ENCODE data around the gene METTL13. TPM values are rescaled to one million over a fixed set of nuclear protein-coding genes. Genes with fewer than 3 reads are reported as not detected.

The METTL13 gene
- total RNA-seq, 1 donor from 2014 or later, result 39.8 TPM

DNA sequence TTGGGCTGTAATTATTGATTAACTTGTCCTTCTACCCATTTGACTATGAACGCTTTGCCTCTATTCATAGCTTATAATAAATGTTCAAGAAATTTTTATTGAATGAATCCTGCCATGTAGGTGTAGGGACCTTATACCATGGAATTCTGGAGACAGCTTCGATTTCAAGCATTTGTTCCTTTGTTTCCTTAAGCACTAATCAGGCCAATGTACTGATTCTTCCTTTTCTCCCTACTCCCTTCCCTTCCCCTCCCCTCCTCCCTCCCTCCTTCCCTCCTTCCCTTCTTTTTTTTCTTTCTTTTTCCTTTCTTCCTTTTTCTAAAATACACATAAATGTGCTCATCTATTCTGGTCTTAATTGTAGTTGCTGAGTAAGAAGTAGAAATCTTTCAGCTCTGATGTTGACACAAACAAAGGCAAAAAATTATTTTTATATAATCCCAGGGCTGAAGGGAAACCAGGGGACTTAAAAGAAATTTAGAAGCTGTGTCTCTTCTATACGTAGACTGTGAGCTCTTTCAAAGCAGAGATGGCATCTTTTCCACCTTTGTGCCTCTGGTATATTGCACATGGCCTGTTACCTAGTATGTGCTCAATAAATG lies 34.9 kb downstream of the METTL13 start:
- Mint-ChIP-seq H3K4me3 (no peak overlapping the region), H3K27me3 (peaks cover 4% of the 10 kb centered on the region), H3K27ac (no peak overlapping the region), H3K4me1 (ENCODE audit: unreplicated experiment) (no peaks in the 10 kb centered on the region), H3K36me3 (no peaks in the 10 kb centered on the region), H3K9me3 (no peaks in the 10 kb centered on the region)
- TF ChIP-seq, protein P1, sequence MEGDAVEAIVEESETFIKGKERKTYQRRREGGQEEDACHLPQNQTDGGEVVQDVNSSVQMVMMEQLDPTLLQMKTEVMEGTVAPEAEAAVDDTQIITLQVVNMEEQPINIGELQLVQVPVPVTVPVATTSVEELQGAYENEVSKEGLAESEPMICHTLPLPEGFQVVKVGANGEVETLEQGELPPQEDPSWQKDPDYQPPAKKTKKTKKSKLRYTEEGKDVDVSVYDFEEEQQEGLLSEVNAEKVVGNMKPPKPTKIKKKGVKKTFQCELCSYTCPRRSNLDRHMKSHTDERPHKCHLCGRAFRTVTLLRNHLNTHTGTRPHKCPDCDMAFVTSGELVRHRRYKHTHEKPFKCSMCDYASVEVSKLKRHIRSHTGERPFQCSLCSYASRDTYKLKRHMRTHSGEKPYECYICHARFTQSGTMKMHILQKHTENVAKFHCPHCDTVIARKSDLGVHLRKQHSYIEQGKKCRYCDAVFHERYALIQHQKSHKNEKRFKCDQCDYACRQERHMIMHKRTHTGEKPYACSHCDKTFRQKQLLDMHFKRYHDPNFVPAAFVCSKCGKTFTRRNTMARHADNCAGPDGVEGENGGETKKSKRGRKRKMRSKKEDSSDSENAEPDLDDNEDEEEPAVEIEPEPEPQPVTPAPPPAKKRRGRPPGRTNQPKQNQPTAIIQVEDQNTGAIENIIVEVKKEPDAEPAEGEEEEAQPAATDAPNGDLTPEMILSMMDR (conservative IDR thresholded peaks at IDR 0.05), result no peak
- DNase-seq (ENCODE audit: extremely low spot score, unreplicated experiment), result no peak

GRCh38 chr1:171817511-171818265 lies 36.2 kb downstream of the METTL13 start:
- Mint-ChIP-seq H3K9me3 (no peaks in the 10 kb centered on the region), H3K27me3 (peaks cover 4% of the 10 kb centered on the region), H3K4me3 (no peak overlapping the region), H3K4me1 (ENCODE audit: unreplicated experiment) (no peaks in the 10 kb centered on the region), H3K27ac (peak overlapping the region; percentile 2), H3K36me3 (no peaks in the 10 kb centered on the region)
- TF ChIP-seq, protein P1 (conservative IDR thresholded peaks at IDR 0.05), result no peak
- DNase-seq (ENCODE audit: extremely low spot score, unreplicated experiment), result no peak

DNA sequence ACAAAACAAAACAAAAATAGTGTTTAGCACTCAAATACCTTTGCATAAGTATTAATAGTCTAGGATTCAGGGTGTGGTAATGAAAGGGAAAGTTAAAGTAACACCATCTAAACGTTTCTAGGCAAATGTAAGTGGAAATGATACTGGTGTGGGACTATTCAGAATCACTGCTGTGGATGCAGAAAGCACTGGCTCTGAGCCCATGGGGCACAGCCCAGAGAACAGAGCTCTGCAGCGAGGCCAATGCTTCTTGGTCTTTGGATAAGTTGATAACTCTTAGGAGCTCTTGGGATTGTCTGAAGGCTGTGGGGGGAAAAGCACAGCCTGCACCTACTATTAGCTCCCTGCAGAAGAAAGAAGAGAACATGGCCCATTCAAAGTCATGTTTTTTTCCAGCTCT lies 38.5 kb downstream of the METTL13 start:
- no peak overlapping the region for H3K27ac Mint-ChIP-seq
- TF ChIP-seq, protein P1 (conservative IDR thresholded peaks at IDR 0.05), result no peak
- H3K27me3 Mint-ChIP-seq, result peaks cover 4% of the 10 kb centered on the region
- H3K36me3 Mint-ChIP-seq, result no peaks in the 10 kb centered on the region
- H3K4me3 Mint-ChIP-seq, result no peak overlapping the region
- no peak for DNase-seq (ENCODE audit: extremely low spot score, unreplicated experiment)
- peaks cover 3% of the 10 kb centered on the region for H3K9me3 Mint-ChIP-seq
- no peaks in the 10 kb centered on the region for H3K4me1 Mint-ChIP-seq (ENCODE audit: unreplicated experiment)

GRCh38 chr1:171826973-171827372 lies 45.5 kb downstream of the METTL13 start:
- DNase-seq (ENCODE audit: extremely low spot score, unreplicated experiment), result no peak
- Mint-ChIP-seq H3K27me3 (no peaks in the 10 kb centered on the region), H3K4me3 (no peak overlapping the region), H3K36me3 (no peaks in the 10 kb centered on the region), H3K27ac (no peak overlapping the region), H3K9me3 (peaks cover 17% of the 10 kb centered on the region), H3K4me1 (ENCODE audit: unreplicated experiment) (no peaks in the 10 kb centered on the region)
- TF ChIP-seq, protein P1 (conservative IDR thresholded peaks at IDR 0.05), result no peak

DNA sequence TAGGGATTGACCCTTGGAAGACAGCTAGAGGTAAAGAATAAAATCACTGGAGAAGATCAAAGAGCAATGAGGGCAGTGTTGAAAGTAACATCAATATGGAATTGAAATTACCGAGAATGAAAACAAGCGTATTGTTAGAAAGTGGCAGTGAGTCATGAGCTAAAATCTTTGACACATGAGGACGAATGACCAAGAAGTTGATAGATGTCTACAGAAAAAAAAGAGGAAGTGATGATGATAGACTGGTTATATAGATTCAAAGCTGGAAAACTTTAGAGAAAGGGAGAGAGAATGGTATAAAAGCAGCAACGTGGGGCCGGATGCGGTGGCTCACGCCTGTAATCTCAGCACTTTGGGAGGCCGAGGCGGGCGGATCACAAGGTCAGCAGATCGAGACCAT lies 47.3 kb downstream of the METTL13 start:
- Mint-ChIP-seq H3K4me3 (no peak overlapping the region), H3K27ac (no peak overlapping the region), H3K27me3 (no peaks in the 10 kb centered on the region), H3K9me3 (peaks cover 17% of the 10 kb centered on the region), H3K36me3 (no peaks in the 10 kb centered on the region), H3K4me1 (ENCODE audit: unreplicated experiment) (no peaks in the 10 kb centered on the region)
- TF ChIP-seq, protein P1 (conservative IDR thresholded peaks at IDR 0.05), result no peak
- DNase-seq (ENCODE audit: extremely low spot score, unreplicated experiment), result no peak

Data from type B pancreatic cell (in vitro differentiated cells).